ENCODE measurements around the gene PDZRN3. TPM values are rescaled to one million over a fixed set of nuclear protein-coding genes. Genes with fewer than 3 reads are reported as not detected.

Gene PDZRN3
- total and polyA plus RNA-seq, 2 donors: 3.9 to 4.3 TPM

DNA sequence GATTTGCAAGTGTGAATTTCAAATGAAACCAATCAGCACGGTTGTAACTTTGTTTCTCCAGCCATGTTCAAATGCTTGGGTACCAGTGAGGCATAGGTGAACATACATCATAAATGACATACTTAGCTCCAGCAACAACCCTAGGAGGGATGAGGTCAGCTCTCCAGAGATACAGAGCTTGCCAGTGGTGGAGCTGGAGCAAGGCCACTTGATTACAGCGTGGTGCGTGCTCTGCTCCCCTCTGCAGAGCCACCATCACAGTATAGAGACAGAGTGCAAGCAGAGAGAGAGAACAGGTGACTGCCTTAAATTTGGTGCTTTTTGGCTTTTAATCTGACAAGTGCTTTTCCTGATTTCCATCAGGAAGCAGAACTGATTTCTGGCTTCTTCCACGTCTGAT is 275.1 kb downstream of the PDZRN3 start:
- Histone ChIP-seq H3K36me3 (ENCODE audit: control insufficient read depth in 2 of 2, insufficient read depth in 2 of 2, low read length in 1 of 2) (no peaks in the 10 kb centered on the region), H3K4me3 (ENCODE audit: low read length in 2 of 2) (no peak overlapping the region), H3K27me3 (ENCODE audit: control insufficient read depth in 2 of 2, insufficient read depth in 1 of 2, low read length in 1 of 2) (no peaks in the 10 kb centered on the region), H3K9me3 (ENCODE audit: control insufficient read depth in 2 of 2, insufficient read depth in 1 of 2, low read length in 1 of 2) (no peaks in the 10 kb centered on the region), H3K27ac (ENCODE audit: low read depth in 1 of 2, low read length in 1 of 2) (no peak overlapping the region), H3K4me1 (ENCODE audit: control insufficient read depth in 2 of 2, insufficient read depth in 2 of 2, low read length in 2 of 2) (no peaks in the 10 kb centered on the region)
- DNase-seq (ENCODE audit: low read depth in 6 of 9, low spot score in 9 of 9): no peak
- WGBS: 86% methylated on average over 4 of the region's 4 CpGs

DNA sequence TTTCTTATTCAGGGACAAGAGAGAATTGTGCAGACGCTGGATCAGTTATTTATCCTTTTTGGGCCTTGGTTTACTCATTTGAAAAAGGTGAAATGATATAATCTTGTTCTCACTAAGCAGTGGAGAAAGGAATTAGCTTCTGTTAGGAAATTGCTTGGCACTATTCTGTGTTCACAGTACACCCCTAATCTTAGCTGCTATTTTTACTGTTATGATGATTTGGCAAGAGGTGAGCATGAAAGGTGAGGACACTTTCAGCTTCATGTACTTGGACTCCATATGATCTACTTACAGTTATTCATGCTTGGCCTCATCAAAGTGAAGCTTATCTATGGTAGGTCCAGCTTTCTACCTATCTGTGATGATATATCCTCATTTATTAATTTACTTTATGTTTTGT is 282.7 kb downstream of the PDZRN3 start:
- Histone ChIP-seq H3K4me1 (ENCODE audit: control insufficient read depth in 2 of 2, insufficient read depth in 2 of 2, low read length in 2 of 2) (no peaks in the 10 kb centered on the region), H3K27me3 (ENCODE audit: control insufficient read depth in 2 of 2, insufficient read depth in 1 of 2, low read length in 1 of 2) (no peaks in the 10 kb centered on the region), H3K36me3 (ENCODE audit: control insufficient read depth in 2 of 2, insufficient read depth in 2 of 2, low read length in 1 of 2) (no peaks in the 10 kb centered on the region), H3K27ac (ENCODE audit: low read depth in 1 of 2, low read length in 1 of 2) (no peak overlapping the region), H3K4me3 (ENCODE audit: low read length in 2 of 2) (no peak overlapping the region), H3K9me3 (ENCODE audit: control insufficient read depth in 2 of 2, insufficient read depth in 1 of 2, low read length in 1 of 2) (peaks cover 0 to 8% of the 10 kb centered on the region in 2 donors)
- 94% methylated on average over 1 of the region's 1 CpG for WGBS
- DNase-seq (ENCODE audit: low read depth in 6 of 9, low spot score in 9 of 9): no peak

DNA sequence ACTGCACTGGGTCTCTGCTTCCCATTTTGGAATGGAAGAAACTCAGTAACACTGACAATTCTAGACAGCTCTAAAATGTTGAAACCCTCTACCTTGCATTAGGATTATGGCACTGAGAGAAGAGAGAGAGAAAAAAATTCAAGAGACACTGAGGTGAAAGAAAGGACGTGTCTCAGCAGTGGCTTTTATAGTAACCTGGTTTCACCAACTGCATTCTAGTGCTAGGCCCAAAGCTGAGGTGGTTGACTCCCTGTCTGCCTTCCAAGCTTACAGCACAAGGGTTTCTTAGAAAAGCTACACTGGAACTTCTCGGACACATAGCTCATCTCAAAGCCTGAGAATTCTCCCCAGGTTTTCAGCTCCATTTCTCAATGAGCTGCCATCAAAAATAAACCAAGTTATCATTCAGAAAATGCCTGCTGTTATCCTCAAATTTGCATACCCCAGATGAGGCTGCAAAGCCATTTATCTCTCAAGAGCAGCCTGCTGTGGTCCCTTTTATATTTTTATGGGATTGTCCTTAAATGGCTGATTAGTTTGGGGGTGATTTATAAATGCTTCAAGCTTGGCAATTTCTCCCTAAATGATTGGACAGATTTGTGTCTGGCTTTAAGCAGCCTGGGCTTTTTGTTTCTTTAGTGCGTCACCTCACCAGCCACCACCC is 283.3 kb downstream of the PDZRN3 start:
- Histone ChIP-seq H3K27ac (ENCODE audit: low read depth in 1 of 2, low read length in 1 of 2) (no peak overlapping the region), H3K4me1 (ENCODE audit: control insufficient read depth in 2 of 2, insufficient read depth in 2 of 2, low read length in 2 of 2) (no peaks in the 10 kb centered on the region), H3K27me3 (ENCODE audit: control insufficient read depth in 2 of 2, insufficient read depth in 1 of 2, low read length in 1 of 2) (no peaks in the 10 kb centered on the region), H3K9me3 (ENCODE audit: control insufficient read depth in 2 of 2, insufficient read depth in 1 of 2, low read length in 1 of 2) (peaks cover 0 to 8% of the 10 kb centered on the region in 2 donors), H3K4me3 (ENCODE audit: low read length in 2 of 2) (no peak overlapping the region), H3K36me3 (ENCODE audit: control insufficient read depth in 2 of 2, insufficient read depth in 2 of 2, low read length in 1 of 2) (no peaks in the 10 kb centered on the region)
- WGBS: 89% methylated on average over 3 of the region's 3 CpGs
- DNase-seq (ENCODE audit: low read depth in 6 of 9, low spot score in 9 of 9): no peak

DNA sequence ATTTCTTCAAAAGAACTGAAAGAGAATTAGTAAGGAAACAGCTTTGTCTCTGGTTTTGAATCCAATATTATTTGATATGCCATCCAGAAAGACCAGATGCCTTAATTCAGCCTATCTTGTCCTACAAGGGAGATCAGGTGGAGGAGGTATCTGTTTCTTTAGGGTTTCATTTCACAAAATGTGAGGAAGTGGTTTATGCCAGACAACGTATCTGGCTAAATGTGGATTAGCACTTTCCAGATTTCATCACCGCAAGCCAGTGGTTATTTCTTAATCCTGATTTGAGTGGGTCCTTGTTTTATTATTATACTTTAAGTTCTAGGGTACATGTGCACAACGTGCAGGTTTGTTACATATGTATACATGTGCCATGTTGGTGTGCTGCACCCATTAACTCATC is 292.2 kb downstream of the PDZRN3 start:
- Histone ChIP-seq H3K36me3 (ENCODE audit: control insufficient read depth in 2 of 2, insufficient read depth in 2 of 2, low read length in 1 of 2) (no peaks in the 10 kb centered on the region), H3K27ac (ENCODE audit: low read depth in 1 of 2, low read length in 1 of 2) (no peak overlapping the region), H3K9me3 (ENCODE audit: control insufficient read depth in 2 of 2, insufficient read depth in 1 of 2, low read length in 1 of 2) (no peaks in the 10 kb centered on the region), H3K4me3 (ENCODE audit: low read length in 2 of 2) (no peak overlapping the region), H3K4me1 (ENCODE audit: control insufficient read depth in 2 of 2, insufficient read depth in 2 of 2, low read length in 2 of 2) (no peaks in the 10 kb centered on the region), H3K27me3 (ENCODE audit: control insufficient read depth in 2 of 2, insufficient read depth in 1 of 2, low read length in 1 of 2) (no peaks in the 10 kb centered on the region)
- no peak for DNase-seq (ENCODE audit: low read depth in 6 of 9, low spot score in 9 of 9)
- 74% methylated on average over 3 of the region's 3 CpGs for WGBS
